GM12873 (cell line): ENCODE measurements around the gene PMFBP1.

ENCODE experiments used
- TF ChIP-seq, protein P1 (sequence below): IDR thresholded peaks from 2 replicates; pipeline ENCODE4 v1.5.1; 2012; ENCODE audit warnings: low read depth, mild to moderate bottlenecking, moderate library complexity, low read length, control low read depth; ENCODE audit not compliant: insufficient read depth; ENCODE audit errors: missing control alignments

PMFBP1 gene

DNA sequence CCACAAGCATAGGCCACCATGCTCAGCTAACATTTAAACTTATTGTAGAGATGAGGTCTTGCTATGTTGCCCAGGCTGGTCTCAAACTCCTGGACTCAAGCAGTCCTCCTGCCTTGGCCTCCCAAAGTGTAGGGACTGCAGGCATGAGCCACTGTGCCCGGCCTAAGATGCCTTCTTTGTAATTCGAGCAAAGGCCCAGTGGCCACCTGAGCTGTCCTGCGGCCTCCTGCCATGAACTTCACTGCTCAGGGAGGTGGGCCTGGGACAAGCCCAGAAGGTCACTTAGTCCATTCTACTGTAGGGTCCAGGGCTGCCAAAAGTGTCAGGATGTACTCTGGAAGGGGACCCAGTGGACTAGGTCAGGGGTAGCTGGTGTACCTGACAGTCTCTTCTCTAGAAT, 47.8 kb downstream of the PMFBP1 start:
- TF ChIP-seq, protein P1, sequence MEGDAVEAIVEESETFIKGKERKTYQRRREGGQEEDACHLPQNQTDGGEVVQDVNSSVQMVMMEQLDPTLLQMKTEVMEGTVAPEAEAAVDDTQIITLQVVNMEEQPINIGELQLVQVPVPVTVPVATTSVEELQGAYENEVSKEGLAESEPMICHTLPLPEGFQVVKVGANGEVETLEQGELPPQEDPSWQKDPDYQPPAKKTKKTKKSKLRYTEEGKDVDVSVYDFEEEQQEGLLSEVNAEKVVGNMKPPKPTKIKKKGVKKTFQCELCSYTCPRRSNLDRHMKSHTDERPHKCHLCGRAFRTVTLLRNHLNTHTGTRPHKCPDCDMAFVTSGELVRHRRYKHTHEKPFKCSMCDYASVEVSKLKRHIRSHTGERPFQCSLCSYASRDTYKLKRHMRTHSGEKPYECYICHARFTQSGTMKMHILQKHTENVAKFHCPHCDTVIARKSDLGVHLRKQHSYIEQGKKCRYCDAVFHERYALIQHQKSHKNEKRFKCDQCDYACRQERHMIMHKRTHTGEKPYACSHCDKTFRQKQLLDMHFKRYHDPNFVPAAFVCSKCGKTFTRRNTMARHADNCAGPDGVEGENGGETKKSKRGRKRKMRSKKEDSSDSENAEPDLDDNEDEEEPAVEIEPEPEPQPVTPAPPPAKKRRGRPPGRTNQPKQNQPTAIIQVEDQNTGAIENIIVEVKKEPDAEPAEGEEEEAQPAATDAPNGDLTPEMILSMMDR, result no peak

DNA sequence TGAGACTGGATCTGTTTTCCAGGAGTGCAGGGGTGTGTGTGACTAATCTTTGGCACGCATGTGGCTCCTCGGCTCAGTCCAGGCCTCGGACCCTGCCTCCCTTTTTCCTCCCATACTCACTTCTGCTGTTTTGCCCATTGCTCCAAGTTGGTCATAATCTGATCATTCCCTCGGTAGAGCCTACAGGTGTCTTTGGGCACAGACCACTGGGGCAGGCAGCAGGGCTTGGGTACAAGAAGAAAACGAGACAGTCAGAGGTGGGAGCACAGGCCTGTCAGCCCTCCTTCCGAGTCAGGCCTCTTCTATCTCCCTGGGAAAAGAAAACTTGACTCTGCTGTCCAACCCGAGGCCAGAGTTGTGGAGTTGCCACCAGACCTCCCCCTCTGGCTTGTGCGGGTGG, 48.5 kb downstream of the PMFBP1 start:
- TF ChIP-seq, protein P1, result no peak

DNA sequence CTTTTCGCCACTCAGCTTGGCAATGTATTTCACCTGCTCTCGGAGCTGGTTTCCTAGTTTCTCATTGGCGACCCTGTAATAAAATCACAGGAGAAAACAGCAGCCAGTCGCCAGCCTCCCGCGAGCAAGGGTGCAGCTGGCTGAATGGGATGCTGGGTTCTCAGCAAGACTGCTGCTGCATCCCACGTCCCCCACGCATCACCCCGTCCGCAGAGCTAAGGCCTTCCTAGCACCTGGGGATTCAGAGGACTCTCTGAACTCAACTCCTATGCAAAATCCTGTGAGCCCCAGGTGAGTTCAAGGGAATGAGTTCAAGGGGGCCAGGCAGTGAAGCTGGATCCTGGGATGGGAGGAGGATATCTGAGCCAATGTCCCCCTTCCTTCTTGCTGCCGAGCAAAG, 49.0 kb downstream of the PMFBP1 start:
- TF ChIP-seq, protein P1, result no peak

DNA sequence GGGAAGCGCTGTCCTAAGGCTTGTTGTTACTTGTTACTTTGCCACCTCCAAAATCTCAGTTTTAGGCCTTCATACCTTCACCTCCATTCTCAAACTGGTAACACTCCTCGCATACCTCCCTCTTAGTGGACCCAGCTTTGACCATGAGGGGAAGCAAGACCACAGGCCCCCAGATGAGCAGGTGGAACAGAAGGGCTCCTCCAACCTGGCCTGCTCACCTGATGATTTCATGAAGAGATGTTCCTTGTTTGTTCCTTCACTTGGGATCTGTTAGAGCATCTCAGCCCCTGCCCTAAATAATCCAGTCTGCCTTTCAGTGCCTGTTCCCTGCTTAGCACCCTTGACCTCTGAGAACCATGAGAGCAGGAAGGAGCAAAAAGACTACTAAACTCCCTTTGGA, 49.6 kb downstream of the PMFBP1 start:
- TF ChIP-seq, protein P1, result no peak

DNA sequence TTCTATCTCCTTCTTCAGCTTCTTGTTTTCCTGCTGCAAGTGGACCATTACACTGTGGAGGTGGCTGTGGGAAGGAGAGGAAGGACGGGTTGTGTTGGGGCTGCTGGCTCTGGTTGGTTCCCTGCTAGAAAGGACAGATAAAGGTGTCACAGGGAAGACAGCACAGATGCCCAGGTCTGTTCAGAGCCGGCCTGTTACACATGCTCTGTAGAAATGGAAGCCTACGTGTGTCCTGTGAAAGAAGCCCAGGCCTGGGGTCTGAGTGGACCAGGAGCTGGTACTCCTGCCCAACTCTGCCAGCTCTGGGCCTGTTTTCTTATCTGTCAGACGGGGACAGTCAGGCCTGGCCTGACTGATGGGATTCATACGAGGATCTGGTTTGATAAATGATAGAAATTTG, 51.9 kb downstream of the PMFBP1 start:
- TF ChIP-seq, protein P1, result no peak

DNA sequence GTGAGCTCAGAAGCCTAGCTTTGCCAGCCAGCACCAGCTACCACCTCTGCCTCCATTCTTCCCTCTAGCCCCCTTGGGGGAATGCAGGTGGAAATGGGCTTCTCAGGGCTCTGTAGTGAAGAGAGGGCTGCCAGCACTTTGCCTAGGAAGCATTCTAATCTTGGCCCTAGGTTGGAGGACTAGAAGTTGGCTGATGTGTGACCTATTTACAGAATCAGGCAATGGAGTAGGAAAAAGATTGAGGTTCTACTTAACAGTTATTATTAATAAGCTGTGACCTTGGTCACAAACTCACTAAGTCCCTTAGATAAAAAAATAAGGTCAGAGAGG, 58.4 kb downstream of the PMFBP1 start:
- TF ChIP-seq, protein P1, result no peak

DNA sequence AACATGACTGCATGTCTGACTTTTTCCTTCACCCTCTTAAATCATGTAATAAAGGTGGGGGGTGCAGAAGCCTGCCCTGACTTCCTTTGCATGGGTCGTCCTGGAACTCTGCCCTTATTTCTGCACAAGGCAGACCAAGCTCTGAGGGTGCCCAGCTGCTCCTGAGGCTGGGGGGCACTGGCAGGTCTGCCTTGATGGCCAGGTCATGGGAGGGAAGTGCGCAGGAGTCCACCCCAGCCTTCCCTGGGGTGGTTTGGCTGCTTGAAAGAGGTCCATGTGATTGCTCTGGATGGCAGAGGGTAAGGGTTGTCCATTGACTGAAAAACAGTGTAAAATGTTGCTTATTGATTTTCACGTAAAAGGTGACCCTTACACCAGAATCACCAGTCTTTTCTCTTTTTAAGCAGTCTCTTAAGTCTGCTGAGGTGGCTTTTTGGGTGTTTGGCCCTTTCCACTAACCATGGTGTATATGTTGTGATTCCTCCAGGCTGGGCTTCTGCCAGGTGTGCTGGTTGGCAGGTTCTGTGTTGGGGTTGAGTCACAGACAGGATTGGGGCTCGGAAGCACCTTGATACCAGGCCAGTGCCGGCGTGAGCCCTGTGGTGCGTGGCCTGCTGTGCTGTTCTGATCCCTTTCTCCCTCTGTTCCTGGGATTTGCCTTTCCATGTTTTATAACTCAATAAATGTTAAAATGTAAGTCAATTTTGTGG, 58.9 kb downstream of the PMFBP1 start:
- TF ChIP-seq, protein P1, result no peak
